ENCODE data around the gene CRHR1.
"Not testable (repeated sequence)": the region's sequence is repeated elsewhere in the genome, so short reads cannot be mapped to it uniquely, and the experiment has no call there.

CRHR1 gene

GRCh38 chr17:45852535-45853297 is 68.6 kb downstream of the CRHR1 start:
- peak; percentile 88 for TF ChIP-seq CTCF (IDR thresholded peaks at IDR 0.05; ENCODE audit: insufficient read depth, low read length, poor library complexity, severe bottlenecking)
- no peak overlapping the region for H3K4me3 ChIP-seq (replicated peaks; ENCODE audit: low read depth, low read length)
- H3K36me3 ChIP-seq (ENCODE audit: control insufficient read depth, insufficient read depth, low read length) = no peaks in the 10 kb centered on the region
- no peak for DNase-seq (ENCODE audit: extremely low read depth, insufficient read length)
- H3K27me3 ChIP-seq (replicated peaks; ENCODE audit: control insufficient read depth, insufficient read depth, low read length) = no peaks in the 10 kb centered on the region; the same call in none of the 2 replicates

GRCh38 chr17:45854209-45854608 is 70.1 kb downstream of the CRHR1 start:
- TF ChIP-seq CTCF (IDR thresholded peaks at IDR 0.05; ENCODE audit: insufficient read depth, low read length, poor library complexity, severe bottlenecking) = no peak
- DNase-seq (ENCODE audit: extremely low read depth, insufficient read length) = no peak
- H3K4me3 ChIP-seq (replicated peaks; ENCODE audit: low read depth, low read length) = no peak overlapping the region
- no peaks in the 10 kb centered on the region; the same call in 1 of the 2 replicates for H3K36me3 ChIP-seq (ENCODE audit: control insufficient read depth, insufficient read depth, low read length)
- no peaks in the 10 kb centered on the region; the same call in none of the 2 replicates for H3K27me3 ChIP-seq (replicated peaks; ENCODE audit: control insufficient read depth, insufficient read depth, low read length)

DNA sequence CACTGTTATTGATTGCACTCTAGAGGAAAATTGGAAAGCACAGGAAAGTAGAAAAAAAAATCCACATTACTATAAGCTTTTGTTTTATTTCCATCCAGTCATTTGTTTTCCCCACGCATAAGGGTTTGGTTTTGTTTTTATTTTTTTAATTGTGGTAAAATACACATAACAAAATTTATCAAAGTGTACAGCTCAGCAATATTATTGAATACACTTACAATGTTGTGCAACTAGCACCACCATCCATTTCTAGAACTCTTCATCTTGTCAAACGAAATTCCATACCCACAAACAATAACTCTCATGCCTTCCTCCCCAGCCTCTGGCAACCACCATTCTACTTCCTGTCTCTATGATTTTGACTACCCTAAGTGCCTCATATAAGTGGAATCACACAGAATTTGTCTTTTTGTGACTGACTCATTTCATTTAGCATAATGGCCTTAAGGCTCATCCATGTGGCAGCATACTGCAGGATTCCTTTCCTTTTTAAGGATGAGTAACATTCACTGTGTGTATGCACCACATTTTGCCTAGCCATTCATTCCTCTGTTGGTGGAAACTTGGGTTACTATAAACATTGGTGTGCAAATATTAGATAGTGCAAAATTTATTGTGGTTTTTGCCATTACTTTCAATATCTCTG is 71.7 kb downstream of the CRHR1 start:
- no peaks in the 10 kb centered on the region; the same call in none of the 2 replicates for H3K27me3 ChIP-seq (replicated peaks; ENCODE audit: control insufficient read depth, insufficient read depth, low read length)
- TF ChIP-seq CTCF (IDR thresholded peaks at IDR 0.05; ENCODE audit: insufficient read depth, low read length, poor library complexity, severe bottlenecking) = no peak

GRCh38 chr17:45857977-45858708 is 74.0 kb downstream of the CRHR1 start:
- Histone ChIP-seq H3K36me3 (ENCODE audit: control insufficient read depth, insufficient read depth, low read length) (no peaks in the 10 kb centered on the region; the same call in 1 of the 2 replicates), H3K4me3 (replicated peaks; ENCODE audit: low read depth, low read length) (no peak overlapping the region), H3K27me3 (replicated peaks; ENCODE audit: control insufficient read depth, insufficient read depth, low read length) (no peaks in the 10 kb centered on the region)
- no peak for TF ChIP-seq CTCF (IDR thresholded peaks at IDR 0.05; ENCODE audit: insufficient read depth, low read length, poor library complexity, severe bottlenecking)
- no peak for DNase-seq (ENCODE audit: extremely low read depth, insufficient read length)

More for the DNA sequence above, 71.7 kb downstream of the CRHR1 start:
- no peak for DNase-seq (ENCODE audit: extremely low read depth, insufficient read length)
- Histone ChIP-seq H3K4me3 (replicated peaks; ENCODE audit: low read depth, low read length) (no peak overlapping the region), H3K36me3 (ENCODE audit: control insufficient read depth, insufficient read depth, low read length) (no peaks in the 10 kb centered on the region; the same call in 1 of the 2 replicates)

DNA sequence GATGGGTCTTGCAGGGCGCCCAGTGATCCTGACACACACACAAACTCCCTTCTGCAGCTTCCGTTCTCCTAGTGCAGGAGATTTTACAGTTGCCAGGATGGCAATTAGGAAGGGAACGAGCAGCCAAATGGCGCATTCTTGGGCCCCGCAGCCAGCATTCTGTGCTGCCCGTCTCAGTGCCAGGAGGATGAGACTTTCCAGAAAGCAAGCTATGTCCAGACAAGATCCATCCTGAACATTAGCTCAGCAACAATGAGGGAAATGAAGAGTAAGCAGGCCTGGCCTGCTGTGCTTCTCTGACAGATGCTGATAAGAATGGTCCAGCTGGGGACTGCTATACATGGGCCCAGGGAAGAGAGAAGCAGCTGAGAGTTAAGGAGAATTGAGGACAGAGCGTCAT is 77.0 kb downstream of the CRHR1 start:
- no peak for TF ChIP-seq CTCF (IDR thresholded peaks at IDR 0.05; ENCODE audit: insufficient read depth, low read length, poor library complexity, severe bottlenecking)
- no peak overlapping the region for H3K4me3 ChIP-seq (replicated peaks; ENCODE audit: low read depth, low read length)
- no peak for DNase-seq (ENCODE audit: extremely low read depth, insufficient read length)
- H3K36me3 ChIP-seq (ENCODE audit: control insufficient read depth, insufficient read depth, low read length) = no peaks in the 10 kb centered on the region; the same call in 1 of the 2 replicates
- no peaks in the 10 kb centered on the region for H3K27me3 ChIP-seq (replicated peaks; ENCODE audit: control insufficient read depth, insufficient read depth, low read length)

DNA sequence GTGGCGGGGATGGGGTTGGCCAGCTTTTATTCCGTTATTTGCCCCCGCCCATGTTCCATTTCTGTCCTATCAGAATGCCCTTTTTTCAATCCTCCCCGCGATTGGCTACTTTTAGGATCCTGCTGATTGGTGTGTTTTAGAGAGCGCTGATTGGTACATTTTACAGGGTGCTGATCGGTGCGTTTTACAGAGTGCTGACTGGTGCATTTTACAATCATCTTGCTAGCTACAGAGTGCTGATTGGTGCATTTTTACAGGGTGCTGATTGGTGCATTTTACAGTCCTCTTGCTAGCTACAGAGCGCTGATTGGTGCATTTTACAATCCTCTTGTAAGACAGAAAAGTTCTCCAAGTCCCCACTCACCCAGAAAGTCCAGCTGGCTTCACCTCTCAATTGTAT is 78.0 kb downstream of the CRHR1 start:
- not testable (repeated sequence) for H3K27me3 ChIP-seq (replicated peaks; ENCODE audit: control insufficient read depth, insufficient read depth, low read length); H3K4me3 ChIP-seq (replicated peaks; ENCODE audit: low read depth, low read length); H3K36me3 ChIP-seq (ENCODE audit: control insufficient read depth, insufficient read depth, low read length); DNase-seq (ENCODE audit: extremely low read depth, insufficient read length)

All from GM06990 (cell line).